Fibroblast of lung (primary cell): ENCODE data around the gene SF1.

Source experiments
- CTCF ChIP-seq, 2 donors: IDR thresholded peaks in 1 of 2; conservative IDR thresholded peaks in 1 of 2; 1 replicate in 1 of 2; 2 replicates in 1 of 2; pipeline ENCODE4 v1.5.1; 2011 to 2012; ENCODE audit warnings: low read length in 2 of 2, control low read depth in 1 of 2, inconsistent platforms in 1 of 2, low read depth in 1 of 2, mild to moderate bottlenecking in 1 of 2
- EZH2 ChIP-seq: IDR thresholded peaks from 2 replicates; pipeline ENCODE4 v1.5.1; 2012; ENCODE audit warnings: low read length, control low read depth, mild to moderate bottlenecking; ENCODE audit errors: missing control alignments

GRCh38 chr11:64778223-64778472 is 194 bp downstream of the SF1 start:
- TF ChIP-seq CTCF (conservative IDR thresholded peaks at IDR 0.05 in 1 of 2, IDR thresholded peaks at IDR 0.05 in 1 of 2; ENCODE audit: low read depth in 1 of 2, low read length in 2 of 2) (no peak), EZH2 (no peak)
